ENCODE measurements around the gene SLC25A26. TPM values are rescaled to one million over a fixed set of nuclear protein-coding genes. Genes with fewer than 3 reads are reported as not detected.

The SLC25A26 gene
- total and polyA plus RNA-seq, 2 of the 13 experiments (the other 11 are each of a cell fraction or from before 2014, with no cell fraction given), result 23.1 to 32.7 TPM

GRCh38 chr3:66411961-66412887 lies 191.4 kb downstream of the SLC25A26 start:
- CTCF ChIA-PET (ENCODE audit: low intra/inter-chr PET ratio, low total read pairs), result no interaction called here
- FAIRE-seq (no peak), ATAC-seq (no peak), DNase-seq (ENCODE audit: low spot score) (no peak)
- no peaks in the 10 kb centered on the region for H3K27me3 ChIP-seq (ENCODE audit: control insufficient read depth in 1 of 2, insufficient read depth in 2 of 2, low read length in 2 of 2)
- in situ Hi-C loops (cut with HindIII; ENCODE audit: extremely low pct_ligation_motif_present, low pct_unique_long_range_greater_than_20kb), result no loop called here
- no peak overlapping the region for H3K9ac ChIP-seq (ENCODE audit: insufficient read depth, low read depth, low read length)
- POLR2A ChIA-PET, result no interaction called here
- WGBS (ENCODE audit: low lambda C conversion rate), result 92% methylated on average over 21 of the region's 24 CpGs
- H3K9me3 ChIP-seq (ENCODE audit: low read length), result no peaks in the 10 kb centered on the region
- no peak overlapping the region for H3K4me3 ChIP-seq (replicated peaks in 1 of 3; ENCODE audit: insufficient read depth in 1 of 3, low read depth in 2 of 3, low read length in 3 of 3)
- BruUV-seq (replicated peaks), result no TSS peak
- H3K4me2 ChIP-seq (ENCODE audit: low read depth, low read length), result no peak overlapping the region
- H3K4me1 ChIP-seq (ENCODE audit: insufficient read depth, low read length), result peaks cover 9% of the 10 kb centered on the region
- TF ChIP-seq SIX4 (CRISPR knock-in tag; IDR thresholded peaks at IDR 0.05) (no peak), ELF1 (CRISPR knock-in tag; IDR thresholded peaks at IDR 0.05) (no peak), ETS1 (CRISPR knock-in tag; IDR thresholded peaks at IDR 0.05) (no peak), PTBP1 (IDR thresholded peaks at IDR 0.05; ENCODE audit: low read depth, low read length, poor library complexity, severe bottlenecking) (no peak), E2F5 (CRISPR knock-in tag; conservative IDR thresholded peaks at IDR 0.05) (no peak), ZBTB20 (CRISPR knock-in tag; IDR thresholded peaks at IDR 0.05; ENCODE audit: borderline replicate concordance, low read depth) (no peak), PATZ1 (CRISPR knock-in tag; IDR thresholded peaks at IDR 0.05) (no peak), ZNF225 (CRISPR knock-in tag; IDR thresholded peaks at IDR 0.05) (0 out of 2 replicates have a peak, but pooled peaks have one; percentile 25)
- intact Hi-C loops (cut with micrococcal nuclease; ENCODE audit: unreplicated experiment), result no loop called here
- H3K79me2 ChIP-seq (ENCODE audit: insufficient read depth, low read length), result no peaks in the 10 kb centered on the region
- no peak overlapping the region for H2AFZ ChIP-seq (ENCODE audit: low read length)
- peaks cover 33 to 67% of the 10 kb centered on the region in 2 experiments for H3K36me3 ChIP-seq (replicated peaks in 1 of 2; ENCODE audit: control insufficient read depth in 1 of 2, insufficient read depth in 2 of 2, low read length in 2 of 2)
- no peaks in the 10 kb centered on the region for H4K20me1 ChIP-seq (ENCODE audit: insufficient read depth, low read length)
- H3K27ac ChIP-seq (ENCODE audit: extremely low read length, insufficient read depth, low read length), result no peak overlapping the region
